ENCODE measurements around the gene CALML6.
"Not testable (repeated sequence)": the region's sequence is repeated elsewhere in the genome, so short reads cannot be mapped to it uniquely, and the experiment has no call there.

Gene CALML6

DNA sequence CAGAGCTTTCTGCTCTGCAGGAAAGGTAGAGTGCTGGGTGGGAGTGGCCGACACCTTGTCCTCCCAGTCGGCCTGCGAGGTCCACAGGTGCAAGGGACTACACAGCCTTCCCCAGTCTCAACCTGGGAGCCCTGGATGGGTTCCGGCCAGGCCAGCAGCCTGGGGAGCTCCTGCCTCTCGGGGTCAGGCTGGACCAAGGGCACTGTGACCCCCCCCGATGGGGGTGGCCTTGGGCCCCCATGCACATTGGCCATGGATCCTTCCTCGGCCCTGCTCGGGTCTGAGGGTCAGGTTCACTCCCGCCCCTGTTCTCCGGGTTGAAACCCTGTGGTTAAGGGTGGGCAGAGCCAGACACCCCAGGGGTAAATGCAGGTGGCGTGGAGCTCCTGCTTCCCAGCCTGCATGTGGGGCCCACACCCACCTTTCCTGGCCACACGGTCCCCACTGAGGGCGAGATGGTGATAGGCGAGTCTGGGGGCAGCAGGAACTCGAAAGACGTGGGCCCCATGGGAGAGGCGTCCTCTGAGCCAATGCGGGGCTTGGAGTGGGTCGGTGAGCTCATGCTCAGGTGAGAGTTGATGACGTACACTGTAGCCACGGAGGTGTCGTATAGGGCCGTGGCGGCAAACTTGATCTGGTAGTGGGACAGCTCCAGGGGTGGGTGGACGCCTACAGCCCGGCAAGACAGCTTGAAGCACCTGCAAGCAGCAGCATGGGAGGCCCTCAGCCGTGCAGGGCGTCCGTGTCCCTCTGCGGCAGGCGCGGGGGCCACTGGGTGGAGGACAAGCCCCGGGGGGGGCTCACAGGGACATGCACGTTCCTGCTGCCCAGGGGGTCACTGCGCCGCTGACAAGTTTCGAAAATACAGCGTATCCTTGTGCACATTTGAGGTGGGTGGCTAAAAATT is 14.8 kb downstream of the CALML6 start:
- no peak for TF ChIP-seq CTCF (conservative IDR thresholded peaks at IDR 0.05)
- no peak for TF ChIP-seq ZFX (IDR thresholded peaks at IDR 0.05)
- H3K27ac ChIP-seq: no peak overlapping the region

DNA sequence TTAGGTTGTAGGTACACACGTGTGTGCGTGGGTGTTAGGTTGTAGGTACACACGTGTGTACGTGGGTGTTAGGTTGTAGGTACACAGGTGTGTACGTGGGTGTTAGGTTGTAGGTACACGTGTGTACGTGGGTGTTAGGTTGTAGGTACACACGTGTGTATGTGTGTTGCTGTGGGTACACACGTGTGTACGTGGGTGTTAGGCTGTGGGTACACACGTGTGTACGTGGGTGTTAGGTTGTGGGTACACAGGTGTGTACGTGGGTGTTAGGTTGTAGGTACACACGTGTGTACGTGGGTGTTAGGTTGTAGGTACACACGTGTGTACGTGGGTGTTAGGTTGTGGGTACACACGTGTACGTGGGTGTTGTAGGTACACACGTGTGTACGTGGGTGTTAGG is 19.8 kb downstream of the CALML6 start:
- not testable (repeated sequence) for H3K27ac ChIP-seq

- no peak for TF ChIP-seq ZFX (IDR thresholded peaks at IDR 0.05)
- TF ChIP-seq CTCF (conservative IDR thresholded peaks at IDR 0.05): no peak
- no peak overlapping the region for H3K27ac ChIP-seq
Measured at GRCh38 chr1:1937061-1937460, 22.0 kb downstream of the CALML6 start.

DNA sequence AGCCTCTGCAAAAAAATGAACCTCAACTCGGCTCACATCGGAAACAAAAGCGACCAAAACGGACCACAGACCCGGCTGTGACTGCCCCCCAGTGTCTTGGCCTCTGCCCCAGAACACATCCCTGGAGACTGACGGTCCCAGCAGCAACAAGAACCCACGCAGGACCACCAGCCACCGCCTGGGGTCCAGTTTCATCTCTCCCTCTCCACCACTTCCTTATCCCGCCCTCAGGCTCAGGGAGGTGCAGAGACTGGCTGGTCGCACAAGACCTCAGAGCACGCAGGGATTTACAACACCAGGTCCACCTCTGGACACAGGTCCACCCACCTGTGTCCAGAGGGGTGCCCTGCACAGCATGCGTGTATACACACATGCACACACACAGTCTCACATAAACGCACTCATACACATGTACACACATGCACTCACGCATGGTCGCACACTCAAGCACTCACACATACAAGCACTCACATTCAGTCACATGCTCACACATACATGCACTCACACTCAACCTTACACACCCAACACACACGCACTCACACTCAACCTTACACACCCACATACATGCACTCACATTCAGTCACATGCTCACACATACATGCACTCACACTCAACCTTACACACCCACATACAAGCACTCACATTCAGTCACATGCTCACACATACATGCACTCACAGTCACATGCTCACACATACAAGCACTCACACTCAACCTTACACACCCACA is 22.7 kb downstream of the CALML6 start:
- TF ChIP-seq CTCF (conservative IDR thresholded peaks at IDR 0.05) (no peak), ZFX (IDR thresholded peaks at IDR 0.05) (no peak)

DNA sequence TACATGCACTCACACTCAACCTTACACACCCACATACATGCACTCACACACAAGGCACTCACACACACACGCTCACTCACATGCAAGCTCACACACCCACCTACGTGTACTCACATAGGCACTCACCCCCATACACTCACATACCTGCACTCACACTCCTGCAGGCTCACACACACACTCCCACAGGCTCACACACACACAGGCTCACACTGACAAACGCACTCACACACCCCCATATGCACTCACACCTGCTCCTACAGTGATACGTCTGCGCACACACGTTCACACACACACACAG is 23.2 kb downstream of the CALML6 start:
- no peak overlapping the region for H3K27ac ChIP-seq
- TF ChIP-seq CTCF (conservative IDR thresholded peaks at IDR 0.05) (no peak), ZFX (IDR thresholded peaks at IDR 0.05) (no peak)

More for the DNA sequence above, 22.7 kb downstream of the CALML6 start:
- no peak overlapping the region for H3K27ac ChIP-seq

DNA sequence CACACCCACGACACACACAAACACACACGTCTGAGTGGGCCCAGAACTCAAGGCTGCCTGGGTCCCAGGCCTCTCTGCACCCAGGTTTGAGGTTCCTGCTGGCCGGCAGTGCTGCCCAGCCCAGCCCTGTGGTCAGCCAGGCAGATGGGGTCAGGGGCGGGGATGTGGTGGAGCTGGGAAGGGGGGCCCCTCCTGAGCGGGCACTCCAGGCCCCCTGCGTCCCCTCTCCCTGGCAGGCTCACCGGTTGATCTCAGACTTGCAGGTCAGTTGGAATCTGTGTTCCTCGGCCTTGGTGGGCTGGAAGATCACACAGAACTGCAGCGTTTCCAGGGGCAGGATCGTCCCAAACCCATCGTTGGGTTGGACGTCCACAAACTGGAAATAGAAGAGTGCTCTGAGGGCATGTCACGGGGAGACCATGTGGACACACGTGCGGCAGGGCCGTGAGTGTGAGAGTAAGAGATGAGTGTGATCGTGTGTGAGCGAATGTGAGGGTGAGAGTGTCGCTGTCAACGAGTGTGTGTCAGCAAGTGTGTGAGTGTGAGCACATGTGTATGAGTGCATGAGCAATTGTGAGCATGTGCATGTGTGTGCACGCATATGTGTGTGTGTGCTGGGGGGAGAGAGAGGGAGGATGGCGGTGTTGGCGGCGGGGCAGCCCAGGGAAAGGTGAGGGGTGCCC is 23.7 kb downstream of the CALML6 start:
- no peak overlapping the region for H3K27ac ChIP-seq
- no peak for TF ChIP-seq CTCF (conservative IDR thresholded peaks at IDR 0.05)
- no peak for TF ChIP-seq ZFX (IDR thresholded peaks at IDR 0.05)

GRCh38 chr1:1939296-1940122 is 24.4 kb downstream of the CALML6 start:
- no peak for TF ChIP-seq CTCF (conservative IDR thresholded peaks at IDR 0.05)
- TF ChIP-seq ZFX (IDR thresholded peaks at IDR 0.05): no peak
- H3K27ac ChIP-seq: no peak overlapping the region
